Muscle layer of duodenum (tissue), 2 donors: ENCODE data around the gene PHYKPL.
A peak's percentile ranks its signal among the peaks of the same experiment; 100 is the strongest.
"Not testable (repeated sequence)": the region's sequence is repeated elsewhere in the genome, so short reads cannot be mapped to it uniquely, and the experiment has no call there.

Source experiments
- H3K27ac ChIP-seq: one replicate; pipeline ENCODE4 v1.7.0; 2013; ENCODE audit warnings: mild to moderate bottlenecking, low read length
- H3K27me3 ChIP-seq: one replicate; pipeline ENCODE4 v1.7.0; 2013; ENCODE audit warnings: low read depth, mild to moderate bottlenecking, control low read depth, low read length
- H3K36me3 ChIP-seq, 2 donors: one replicate each; pipeline ENCODE4 v1.7.0; 2013; ENCODE audit warnings: low read length in 2 of 2, control low read depth in 1 of 2, mild to moderate bottlenecking in 1 of 2; ENCODE audit not compliant: insufficient read depth in 2 of 2, control insufficient read depth in 1 of 2
- H3K4me1 ChIP-seq, 2 donors: one replicate each; pipeline ENCODE4 v1.7.0; 2013; ENCODE audit warnings: low read length in 2 of 2, mild to moderate bottlenecking in 2 of 2, control low read depth in 1 of 2, moderate library complexity in 1 of 2; ENCODE audit not compliant: insufficient read depth in 2 of 2, control insufficient read depth in 1 of 2
- H3K4me3 ChIP-seq, 2 donors: one replicate each; pipeline ENCODE4 v1.7.0; 2013; ENCODE audit warnings: low read length in 2 of 2, low read depth in 1 of 2, mild to moderate bottlenecking in 1 of 2
- H3K9me3 ChIP-seq, 2 donors: one replicate each; pipeline ENCODE4 v1.7.0; 2013; ENCODE audit warnings: low read length in 2 of 2, control low read depth in 1 of 2, mild to moderate bottlenecking in 1 of 2; ENCODE audit not compliant: control insufficient read depth in 1 of 2
- donor health status: healthy.

Gene PHYKPL

DNA sequence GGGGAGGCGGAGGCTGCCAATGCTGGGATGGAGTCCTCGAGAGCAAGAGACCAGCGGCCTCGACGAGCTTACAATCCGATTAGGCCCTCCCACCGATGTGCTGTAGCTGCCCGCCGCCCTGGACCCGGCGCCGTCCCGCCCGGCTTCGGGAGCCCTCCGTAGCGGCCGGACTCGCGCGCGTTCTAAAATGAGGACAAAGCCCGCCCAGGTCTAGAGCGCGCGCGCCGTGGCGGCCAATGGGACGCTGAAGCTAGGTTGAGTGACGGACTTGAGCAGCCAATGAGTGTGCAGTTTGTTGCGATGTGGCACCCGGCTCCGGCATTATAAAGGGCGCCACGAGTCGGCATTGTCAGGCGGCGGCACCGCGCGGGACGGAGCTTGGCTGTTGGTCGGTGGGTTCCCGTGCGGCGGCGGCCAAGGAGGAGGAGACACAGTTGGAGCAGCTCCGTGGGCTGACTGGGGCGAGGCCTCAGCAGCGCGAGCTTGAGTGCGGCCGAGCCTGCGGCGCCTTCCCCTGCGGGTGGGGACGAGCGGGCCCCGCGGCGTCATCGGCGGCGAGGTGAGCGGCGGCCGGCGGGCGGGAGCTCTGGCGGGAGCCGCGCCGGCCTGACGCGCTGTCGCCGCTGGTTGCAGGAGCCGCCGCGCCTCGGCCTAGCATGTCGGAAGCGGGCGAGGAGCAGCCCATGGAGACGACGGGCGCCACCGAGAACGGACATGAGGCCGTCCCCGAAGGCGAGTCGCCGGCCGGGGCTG, 28.2 kb downstream of the PHYKPL start, which contains the start of gene HNRNPAB:
Gene HNRNPAB (plus strand): TSS at position 352 of the 753 bp plus-strand sequence. CDS start 305 bp downstream, at position 657.
- Histone ChIP-seq H3K27ac (peak within 1 kb of the TSS; percentile 81), H3K4me3 (peak within 1 kb of the TSS; percentile 96 to 97), H3K4me1 (peaks cover 22 to 25% of the 10 kb centered on the region in 2 donors), H3K27me3 (no peaks in the 10 kb centered on the region), H3K36me3 (peaks cover 28 to 34% of the 10 kb centered on the region in 2 donors), H3K9me3 (no peaks in the 10 kb centered on the region)

DNA sequence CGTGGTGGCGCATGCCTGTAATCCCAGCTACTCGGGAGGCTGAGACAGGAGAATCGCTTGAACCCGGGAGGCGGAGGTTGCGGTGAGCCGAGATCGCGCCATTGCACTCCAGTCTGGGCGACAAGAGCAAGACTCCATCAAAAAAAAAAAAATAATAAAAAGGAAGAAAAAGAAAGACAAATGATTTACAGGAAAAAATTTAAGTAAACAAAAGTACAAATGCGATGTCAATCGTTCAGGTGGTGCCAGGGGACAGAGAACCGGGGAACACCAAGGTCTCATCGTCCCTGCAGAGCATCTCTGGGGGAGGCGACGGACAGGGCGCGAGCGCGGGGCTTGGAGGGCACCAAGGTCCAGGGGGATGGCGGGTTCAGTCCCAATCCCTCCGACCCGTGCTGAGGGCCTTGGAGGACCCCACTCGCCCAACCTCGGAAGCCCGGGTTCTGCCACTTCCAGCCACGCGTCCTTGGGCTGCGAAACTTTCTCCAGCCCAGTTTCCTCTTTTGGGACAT, 28.9 kb downstream of the PHYKPL start:
- Histone ChIP-seq H3K4me1 (peaks cover 22% of the 10 kb centered on the region in 2 donors), H3K4me3 (peak overlapping the region; percentile 79 to 96), H3K27ac (no peak overlapping the region)

DNA sequence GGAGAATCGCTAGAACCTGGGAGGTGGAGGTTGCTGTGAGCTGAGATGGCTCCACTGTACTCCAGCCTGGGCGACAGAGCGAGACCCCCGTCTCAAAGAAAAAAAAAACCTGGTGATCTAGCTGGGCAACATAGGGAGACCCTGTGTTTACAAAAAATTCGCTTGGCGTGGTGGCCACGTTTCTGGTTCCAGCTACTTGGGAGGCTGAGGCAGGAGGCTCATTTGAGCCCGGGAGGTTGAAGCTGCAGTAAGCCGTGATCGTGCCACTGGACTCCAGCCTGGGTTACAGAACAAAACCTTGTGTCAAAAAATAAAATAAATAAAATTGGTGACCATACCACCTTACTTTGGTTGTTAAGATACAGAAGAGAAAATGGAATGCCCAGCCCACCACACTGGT, 30.1 kb downstream of the PHYKPL start:
- no peaks in the 10 kb centered on the region for H3K9me3 ChIP-seq
- H3K27me3 ChIP-seq, result no peaks in the 10 kb centered on the region
- no peak overlapping the region for H3K27ac ChIP-seq

More for the DNA sequence above, 28.9 kb downstream of the PHYKPL start:
- Histone ChIP-seq H3K9me3 (no peaks in the 10 kb centered on the region), H3K36me3 (peaks cover 22 to 27% of the 10 kb centered on the region in 2 donors), H3K27me3 (no peaks in the 10 kb centered on the region)

DNA sequence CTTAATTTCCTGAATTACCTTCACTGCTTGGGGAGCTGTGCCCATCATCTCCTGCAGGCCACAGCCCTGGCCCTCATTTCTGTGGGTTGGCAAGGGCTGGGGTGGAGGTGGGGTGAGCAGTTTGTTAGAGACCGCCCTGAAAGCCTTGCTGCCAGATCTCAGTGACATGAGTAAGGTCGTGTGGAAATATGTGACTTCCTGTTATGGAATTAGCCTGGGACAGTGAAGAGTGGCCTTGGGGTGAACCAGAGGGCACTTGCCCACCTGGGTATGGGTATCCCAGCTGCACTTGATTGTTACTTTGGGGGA, 30.7 kb downstream of the PHYKPL start:
- no peaks in the 10 kb centered on the region for H3K9me3 ChIP-seq
- no peak overlapping the region for H3K27ac ChIP-seq

More for the DNA sequence above, 30.1 kb downstream of the PHYKPL start:
- H3K4me3 ChIP-seq, result no peak overlapping the region
- peaks cover 10 to 16% of the 10 kb centered on the region in 2 donors for H3K36me3 ChIP-seq
- H3K4me1 ChIP-seq, result peaks cover 15 to 22% of the 10 kb centered on the region in 2 donors

DNA sequence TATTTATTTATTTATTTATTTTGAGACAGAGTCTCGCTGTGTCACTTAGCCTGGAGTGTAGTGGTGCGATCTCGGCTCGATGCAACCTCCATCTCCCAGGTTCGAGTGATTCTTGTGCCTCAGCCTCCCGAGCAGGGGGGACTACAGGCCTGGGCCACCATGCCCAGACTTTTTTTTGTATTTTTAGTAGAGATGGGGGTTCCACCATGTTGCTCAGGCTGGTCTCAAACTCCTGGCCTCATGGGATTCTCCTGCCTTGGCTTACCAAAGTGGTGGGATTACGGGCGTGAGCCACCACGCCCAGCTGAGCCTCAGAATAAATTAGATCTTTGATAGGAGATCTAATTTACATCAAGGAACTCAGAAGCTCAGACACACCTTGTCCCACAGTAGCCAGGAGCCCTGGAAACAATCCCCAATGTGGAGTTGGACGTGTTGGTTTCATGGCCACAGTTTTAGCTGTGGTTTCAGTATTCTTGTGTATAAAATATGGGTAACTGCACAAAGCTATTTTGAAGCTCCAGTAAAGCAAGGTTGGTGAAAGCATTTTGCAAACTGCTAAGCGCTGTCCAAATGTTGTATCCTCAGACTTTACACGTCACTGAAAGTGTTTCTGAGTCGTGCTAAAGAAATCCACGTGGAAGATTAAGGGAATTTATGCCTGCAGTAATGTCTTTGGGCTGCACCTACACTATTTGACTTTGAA, 31.2 kb downstream of the PHYKPL start:
- no peak overlapping the region for H3K4me3 ChIP-seq
- no peak overlapping the region for H3K27ac ChIP-seq
- peaks cover 0 to 4% of the 10 kb centered on the region in 2 donors for H3K36me3 ChIP-seq
- no peaks in the 10 kb centered on the region for H3K9me3 ChIP-seq
- peaks cover 6 to 10% of the 10 kb centered on the region in 2 donors for H3K4me1 ChIP-seq
- H3K27me3 ChIP-seq, result no peaks in the 10 kb centered on the region

More for the DNA sequence above, 30.7 kb downstream of the PHYKPL start:
- H3K4me1 ChIP-seq, result peaks cover 11 to 15% of the 10 kb centered on the region in 2 donors
- no peak overlapping the region for H3K4me3 ChIP-seq
- H3K36me3 ChIP-seq, result peaks cover 4 to 9% of the 10 kb centered on the region in 2 donors
- H3K27me3 ChIP-seq, result no peaks in the 10 kb centered on the region

DNA sequence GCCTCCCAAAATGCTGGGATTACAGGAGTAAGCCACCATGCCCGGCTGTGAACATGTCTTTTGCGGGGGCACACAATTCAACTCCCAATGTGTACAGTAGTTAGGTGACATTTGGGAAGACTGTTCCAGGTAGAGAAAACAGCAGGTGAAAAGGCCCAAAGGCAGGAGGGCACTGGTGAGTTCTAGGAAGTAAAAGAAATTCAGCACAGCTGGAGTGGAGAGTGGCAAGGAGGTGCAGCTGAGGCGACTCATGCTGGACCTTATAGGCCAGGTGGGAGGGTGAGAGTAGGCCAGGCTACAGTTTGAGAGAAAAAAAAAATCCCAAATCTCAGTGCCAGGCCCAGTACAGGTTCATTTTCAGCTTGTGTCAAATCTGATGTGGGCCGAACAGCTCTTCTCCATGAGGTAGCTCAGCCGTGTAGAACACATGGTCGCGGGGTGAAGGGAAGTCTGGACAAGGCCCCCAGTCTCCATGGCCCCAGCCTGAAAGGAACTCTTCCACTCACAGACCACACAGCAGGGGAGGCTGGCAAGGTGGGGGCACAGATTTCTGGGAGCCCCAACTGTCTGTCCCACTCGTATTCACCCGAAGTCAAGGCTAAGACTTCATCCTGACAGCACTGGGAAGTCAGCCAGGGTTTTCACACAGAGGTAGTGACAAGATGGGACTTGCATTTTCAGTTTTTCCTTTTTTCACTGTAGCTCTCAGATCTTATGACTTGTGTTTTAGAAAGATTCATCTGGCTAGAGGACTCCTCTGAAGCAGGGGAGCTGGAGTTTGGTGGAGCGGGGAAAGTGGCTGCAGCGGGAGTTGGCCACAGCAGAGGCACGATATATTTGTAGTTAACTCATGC, 32.8 kb downstream of the PHYKPL start:
- H3K36me3 ChIP-seq, result no peaks in the 10 kb centered on the region
- H3K9me3 ChIP-seq, result no peaks in the 10 kb centered on the region
- H3K27me3 ChIP-seq, result no peaks in the 10 kb centered on the region
- H3K27ac ChIP-seq, result no peak overlapping the region
- no peaks in the 10 kb centered on the region for H3K4me1 ChIP-seq
- no peak overlapping the region for H3K4me3 ChIP-seq

DNA sequence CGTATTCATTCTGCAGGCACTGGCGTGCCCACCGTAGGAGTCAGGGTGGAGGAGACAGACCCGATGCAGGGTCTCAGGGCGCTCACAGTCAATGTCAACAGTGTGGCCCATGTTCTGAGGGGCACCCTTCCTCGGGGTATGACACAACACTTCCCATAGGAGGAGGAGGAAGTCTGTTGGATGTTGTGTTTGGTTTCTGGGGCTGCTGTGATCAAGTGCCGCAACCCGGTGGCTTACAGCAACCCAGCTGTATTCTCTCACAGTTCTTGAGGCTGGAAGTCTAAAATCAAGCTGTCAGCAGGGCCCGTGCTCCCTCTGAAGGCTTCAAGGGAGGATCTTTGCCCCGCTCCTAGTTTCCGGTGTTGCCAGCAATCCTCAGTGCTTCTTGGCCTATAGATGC, 33.9 kb downstream of the PHYKPL start:
- Histone ChIP-seq H3K9me3 (no peaks in the 10 kb centered on the region), H3K4me3 (no peak overlapping the region), H3K27me3 (no peaks in the 10 kb centered on the region), H3K27ac (no peak overlapping the region), H3K36me3 (no peaks in the 10 kb centered on the region), H3K4me1 (no peaks in the 10 kb centered on the region)

DNA sequence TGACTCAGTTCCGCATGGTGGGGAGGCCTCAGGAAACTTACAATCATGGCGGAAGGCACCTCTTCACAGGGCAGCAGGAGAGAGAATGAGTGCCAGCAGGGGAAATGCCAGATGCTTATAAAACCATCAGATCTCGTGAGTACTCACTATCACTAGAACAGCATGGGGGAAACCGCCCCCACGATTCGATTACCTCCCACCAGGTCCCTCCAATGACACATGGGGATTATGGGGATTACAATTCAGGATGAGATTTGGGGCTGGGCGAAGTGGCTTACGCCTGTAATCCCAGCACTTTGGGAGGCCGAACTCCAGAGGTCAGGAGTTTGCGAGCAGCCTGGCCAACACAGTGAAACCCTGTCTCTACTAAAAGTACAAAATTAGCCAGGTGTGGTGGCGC, 34.5 kb downstream of the PHYKPL start:
- not testable (repeated sequence) for H3K36me3 ChIP-seq, H3K4me1 ChIP-seq, H3K27ac ChIP-seq, H3K27me3 ChIP-seq, H3K9me3 ChIP-seq, H3K4me3 ChIP-seq

DNA sequence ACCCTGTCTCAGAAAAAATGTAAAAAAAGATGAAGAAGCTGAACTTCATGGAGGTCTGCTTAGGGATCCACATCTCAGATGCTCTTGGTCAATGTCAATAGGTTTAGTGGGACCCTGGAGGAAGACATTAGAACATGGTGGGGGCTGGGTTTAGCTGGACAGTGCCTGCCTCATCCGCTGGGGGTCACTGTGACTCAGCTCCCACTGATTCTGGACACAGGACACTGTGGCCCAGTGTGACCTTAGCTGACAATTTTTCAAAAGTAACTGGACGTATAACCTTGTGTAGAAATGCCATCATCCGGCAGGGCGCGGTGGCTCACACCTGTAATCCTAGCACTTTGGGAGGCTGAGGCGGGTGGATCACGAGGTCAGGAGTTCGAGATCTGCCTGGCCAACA, 35.6 kb downstream of the PHYKPL start:
- Histone ChIP-seq H3K9me3 (no peaks in the 10 kb centered on the region), H3K36me3 (no peaks in the 10 kb centered on the region), H3K27me3 (no peaks in the 10 kb centered on the region), H3K4me3 (no peak overlapping the region), H3K27ac (no peak overlapping the region), H3K4me1 (no peaks in the 10 kb centered on the region)

DNA sequence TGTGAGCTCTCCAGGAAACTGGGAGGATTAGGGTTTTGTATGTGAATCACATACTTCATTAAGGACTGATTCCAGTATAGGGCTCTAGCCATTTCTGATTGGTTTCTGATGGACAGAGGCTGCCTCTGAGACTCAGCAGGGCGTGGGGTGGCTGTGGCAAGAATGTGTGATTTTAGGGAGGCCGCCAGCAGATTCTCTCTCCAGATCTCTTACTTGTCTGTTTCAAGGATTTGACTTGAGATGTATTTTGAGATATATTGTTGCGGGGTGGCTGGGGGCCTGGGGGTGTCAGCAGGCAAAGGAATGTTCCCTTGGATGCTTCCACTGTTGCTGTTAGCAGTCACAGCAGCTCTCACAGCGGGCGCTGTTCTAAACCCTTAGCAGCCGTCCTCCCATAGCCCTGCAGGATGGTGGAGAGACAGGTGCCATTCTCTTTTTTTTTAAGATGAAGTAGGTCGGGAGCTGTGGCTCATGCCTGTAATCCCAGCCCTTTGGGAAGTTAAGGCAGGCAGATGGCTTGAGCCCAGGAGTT, 36.3 kb downstream of the PHYKPL start:
- no peaks in the 10 kb centered on the region for H3K9me3 ChIP-seq
- no peak overlapping the region for H3K4me3 ChIP-seq
- H3K27me3 ChIP-seq, result no peaks in the 10 kb centered on the region
- H3K27ac ChIP-seq, result no peak overlapping the region
- no peaks in the 10 kb centered on the region for H3K36me3 ChIP-seq
- no peaks in the 10 kb centered on the region for H3K4me1 ChIP-seq

DNA sequence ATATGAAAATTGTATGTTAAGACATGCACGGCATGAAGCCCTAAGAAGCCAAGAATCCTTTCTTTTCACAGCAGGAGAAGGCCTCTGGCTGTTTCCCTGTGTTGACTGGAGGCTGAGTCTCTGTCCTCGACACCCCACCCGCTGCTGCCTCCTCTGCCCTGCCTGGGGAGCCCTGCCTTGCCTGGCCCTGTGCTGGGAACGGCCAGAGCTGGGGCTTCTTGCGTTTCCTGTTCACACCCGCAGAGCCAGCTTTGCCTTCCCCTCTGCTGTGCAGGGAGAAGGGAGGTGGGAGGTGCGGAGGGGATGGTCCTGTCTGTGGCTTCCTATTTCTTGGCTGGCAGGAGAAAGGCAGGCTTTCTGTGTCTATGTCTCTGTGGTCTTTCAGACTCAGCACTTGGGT, 38.6 kb downstream of the PHYKPL start:
- no peak overlapping the region for H3K27ac ChIP-seq
- no peak overlapping the region for H3K4me3 ChIP-seq
- no peaks in the 10 kb centered on the region for H3K27me3 ChIP-seq
- H3K4me1 ChIP-seq, result no peaks in the 10 kb centered on the region
- H3K9me3 ChIP-seq, result no peaks in the 10 kb centered on the region
- no peaks in the 10 kb centered on the region for H3K36me3 ChIP-seq
